Panc1 (cell line): ENCODE results near the gene SIGLECL1. TPM values are rescaled to one million over a fixed set of nuclear protein-coding genes. Genes with fewer than 3 reads are reported as not detected.

Source experiments
- ATAC-seq: fragments of 200-7000 bp; cut with Tn5 transposase; 2 replicates; pipeline ENCODE4 v1.9.1; 2020; ENCODE audit warnings: mild to moderate bottlenecking, moderate library complexity
- BruUV-seq: library from RNA; stranded (reverse); fragments of 400-500 nt; replicated peaks from 2 replicates; lab custom pipeline; 2021; lab: Mats Ljungman, UMichigan
- CTCF ChIA-PET: fragments of 300-600 bp; sonication (Branson Sonifier 250); formaldehyde crosslinking; loops from one replicate; lab custom pipeline; 2022; ENCODE audit warnings: antibody characterized with exemption; lab: Charles Lee
- POLR2A ChIA-PET: fragments of 300-600 bp; sonication (Branson Sonifier 250); formaldehyde crosslinking; loops from one replicate; lab custom pipeline; 2022; ENCODE audit warnings: antibody characterized with exemption; lab: Charles Lee
- DNase-seq: peaks from one replicate; pipeline ENCODE4 v3.0.0-alpha.2; 2010; ENCODE audit warnings: low read depth, low spot score
- H3K27ac ChIP-seq: 2 replicates; pipeline ENCODE4 v1.5.1; 2011; ENCODE audit warnings: mild to moderate bottlenecking, low read length, inconsistent platforms
- H3K27me3 ChIP-seq: fragments of 200-500 bp; sonication (Bioruptor generic); 2 replicates; pipeline ENCODE4 v1.6.0; 2014; ENCODE audit warnings: low read length, inconsistent platforms; ENCODE audit not compliant: control insufficient read depth, insufficient read depth
- H3K36me3 ChIP-seq: fragments of 200-500 bp; sonication (Bioruptor generic); 2 replicates; pipeline ENCODE4 v1.5.1; 2014; ENCODE audit warnings: inconsistent platforms, mild to moderate bottlenecking, low read length, moderate library complexity; ENCODE audit not compliant: control insufficient read depth, insufficient read depth
- H3K4me1 ChIP-seq: 2 replicates; pipeline ENCODE4 v1.5.1; 2011; ENCODE audit warnings: inconsistent platforms, mild to moderate bottlenecking, low read length, moderate library complexity; ENCODE audit not compliant: control insufficient read depth, insufficient read depth
- H3K4me3 ChIP-seq, 2 experiments: 2 replicates each; pipeline ENCODE4 v1.5.1; 2011 to 2012; ENCODE audit warnings: low read depth in 2 of 2, low read length in 2 of 2, mild to moderate bottlenecking in 2 of 2, inconsistent platforms in 1 of 2, moderate library complexity in 1 of 2
- H3K9me3 ChIP-seq: fragments of 200-500 bp; sonication (Bioruptor generic); 2 replicates; pipeline ENCODE4 v1.5.1; 2014; ENCODE audit warnings: low read depth, mild to moderate bottlenecking, inconsistent platforms, low read length, moderate library complexity; ENCODE audit not compliant: control insufficient read depth, insufficient read depth
- CTCF ChIP-seq: fragments of 450-650 bp; IDR thresholded peaks from 2 replicates; pipeline ENCODE4 v1.5.1; 2017; ENCODE audit warnings: mild to moderate bottlenecking
- POLR2AphosphoS5 ChIP-seq: IDR thresholded peaks from 2 replicates; pipeline ENCODE4 v1.6.1; 2012; ENCODE audit warnings: mild to moderate bottlenecking, low read depth, low read length, moderate library complexity
- REST ChIP-seq, 2 experiments: IDR thresholded peaks; 2 replicates each; pipeline ENCODE4 v1.6.1; 2011 to 2012; ENCODE audit warnings: low read depth in 2 of 2, control low read depth in 1 of 2, low read length in 1 of 2, mild to moderate bottlenecking in 1 of 2, moderate library complexity in 1 of 2; ENCODE audit not compliant: insufficient read depth in 1 of 2
- SIN3A ChIP-seq: IDR thresholded peaks from 2 replicates; pipeline ENCODE4 v1.6.1; 2012; ENCODE audit warnings: low read depth, mild to moderate bottlenecking, low read length, moderate library complexity, borderline replicate concordance; ENCODE audit not compliant: insufficient read depth
- TCF7L2 ChIP-seq: IDR thresholded peaks from 2 replicates; pipeline ENCODE4 v1.6.1; 2011; ENCODE audit warnings: mild to moderate bottlenecking, low read depth, low read length, inconsistent platforms
- in situ Hi-C: cut with HindIII; loops from 2 replicates; pipeline ENCODE4 v1.10.0; 2016; ENCODE audit warnings: low sequenced_read_pairs, low pct_unique_long_range_greater_than_20kb
- intact Hi-C: fragments of 100-400 bp; cut with micrococcal nuclease; formaldehyde crosslinking; loops from one replicate; pipeline ENCODE4 v1.10.0; 2022; ENCODE audit not compliant: unreplicated experiment
- total RNA-seq: library from RNA; stranded (reverse); gene quantifications from one replicate; pipeline ENCODE4 v1.2.1, GENCODE V29; 2021; ENCODE audit not compliant: unreplicated experiment

The SIGLECL1 gene
- total RNA-seq, 1 experiment from 2014 or later, result not detected

DNA sequence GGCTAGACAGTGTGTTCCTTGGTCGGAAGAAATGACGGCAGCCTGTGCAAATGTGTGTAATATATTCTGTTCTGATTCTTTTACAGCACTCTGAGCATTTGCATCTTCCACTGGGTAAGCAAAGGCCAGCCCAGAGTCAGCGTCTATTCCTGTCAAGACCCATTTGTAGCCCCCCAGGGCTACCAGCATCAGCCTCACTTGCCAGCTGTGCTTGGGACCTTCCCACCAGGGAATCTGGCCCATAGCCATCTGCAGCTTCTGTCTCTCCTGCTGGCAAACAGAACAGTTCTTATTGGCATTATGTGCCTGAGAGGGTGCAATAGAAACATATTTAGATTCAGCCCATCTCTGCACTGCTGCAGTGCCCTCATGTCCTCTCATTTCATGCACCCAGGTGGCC is 54.6 kb downstream of the SIGLECL1 start:
- H3K9me3 ChIP-seq, result no peaks in the 10 kb centered on the region
- H3K4me1 ChIP-seq, result no peaks in the 10 kb centered on the region
- H3K27me3 ChIP-seq, result no peaks in the 10 kb centered on the region; the same call in 1 of the 2 replicates
- no peak overlapping the region for H3K4me3 ChIP-seq
- intact Hi-C loops (no loop called here), in situ Hi-C loops (no loop called here)
- H3K36me3 ChIP-seq, result no peaks in the 10 kb centered on the region
- no peak for ATAC-seq
- POLR2A ChIA-PET, result no interaction called here
- CTCF ChIA-PET, result no interaction called here
- TF ChIP-seq SIN3A (no peak), POLR2AphosphoS5 (no peak), TCF7L2 (no peak), REST (IDR thresholded peaks at IDR 0.05; ENCODE audit: insufficient read depth in 1 of 2, low read depth in 2 of 2, low read length in 1 of 2) (no peak), CTCF (no peak)
- DNase-seq, result no peak
- no peak overlapping the region for H3K27ac ChIP-seq
- no TSS peak for BruUV-seq

DNA sequence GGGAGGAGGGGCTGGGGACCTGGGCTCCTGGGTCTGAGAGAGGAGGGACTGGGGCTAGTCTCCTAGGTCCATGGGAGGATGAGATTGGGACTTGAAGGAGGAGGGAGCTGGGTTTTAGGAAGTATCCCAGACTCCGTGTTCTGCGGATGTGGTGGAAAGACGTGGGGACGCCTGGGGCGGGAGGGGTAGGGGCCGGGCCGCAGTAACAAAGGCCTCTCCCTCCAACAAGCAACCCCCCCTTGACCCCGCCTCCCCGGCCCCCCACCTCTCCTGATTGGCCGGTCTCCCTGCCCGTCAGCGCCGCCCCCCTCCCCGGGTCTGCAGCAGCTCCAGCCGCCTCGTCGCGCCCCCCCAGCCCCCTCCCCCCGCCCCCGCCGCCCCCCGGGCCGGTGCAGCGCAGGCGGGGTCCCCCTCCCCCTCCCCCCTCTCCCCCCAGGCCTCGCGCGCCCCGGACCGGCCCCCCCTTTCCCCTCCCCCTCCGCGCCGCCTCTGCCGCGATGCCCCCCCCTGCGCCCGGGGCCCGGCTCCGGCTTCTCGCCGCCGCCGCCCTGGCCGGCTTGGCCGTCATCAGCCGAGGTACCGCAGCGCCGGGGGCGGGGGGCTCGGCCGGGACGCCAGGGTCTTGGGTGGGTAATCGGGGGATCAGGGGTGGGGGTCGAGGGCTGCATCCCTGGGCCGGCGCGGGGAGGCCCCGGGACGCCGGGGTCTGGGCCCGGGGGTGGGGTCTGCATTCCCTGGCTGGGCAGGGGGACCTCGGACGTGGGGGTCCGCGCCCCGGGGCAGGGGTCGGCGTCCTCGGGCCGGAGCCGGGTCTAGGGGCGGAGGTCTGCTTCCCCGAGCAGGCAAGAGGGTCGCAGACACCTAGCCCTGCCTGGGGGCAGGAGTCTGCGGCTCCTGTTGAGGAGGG is 60.7 kb downstream of the SIGLECL1 start, which contains the start of gene IGLON5:
Gene IGLON5 (plus strand): TSS at position 294 of the 907 bp plus-strand sequence. CDS start 204 bp downstream, at position 498.
- no peak for TF ChIP-seq TCF7L2
- no peak for TF ChIP-seq CTCF
- no peak for TF ChIP-seq REST (IDR thresholded peaks at IDR 0.05; ENCODE audit: insufficient read depth in 1 of 2, low read depth in 2 of 2, low read length in 1 of 2)
- no peak for TF ChIP-seq POLR2AphosphoS5
- TF ChIP-seq SIN3A, result no peak
- ChIA-PET CTCF (no interaction called here), POLR2A (no interaction called here)
- H3K4me1 ChIP-seq, result no peaks in the 10 kb centered on the region
- no peak for ATAC-seq
- no peak for DNase-seq
- no peak within 1 kb of the TSS for H3K27ac ChIP-seq
- no peak within 1 kb of the TSS for H3K4me3 ChIP-seq
- no peaks in the 10 kb centered on the region for H3K9me3 ChIP-seq
- intact Hi-C loops (no loop called here), in situ Hi-C loops (no loop called here)
- no peaks in the 10 kb centered on the region; the same call in 1 of the 2 replicates for H3K27me3 ChIP-seq
- no peaks in the 10 kb centered on the region for H3K36me3 ChIP-seq
- no TSS peak for BruUV-seq
